Heart right ventricle (tissue), 16 donors: Measurements from ENCODE around the gene MRPL21. TPM values are rescaled to one million over a fixed set of nuclear protein-coding genes. Genes with fewer than 3 reads are reported as not detected.

Source experiments
- ATAC-seq, 8 donors: fragments of 200-7000 bp; cut with Tn5 transposase; one replicate each; pipeline ENCODE4 v1.9.1; 2020; ENCODE audit warnings: mild to moderate bottlenecking in 8 of 8, moderate library complexity in 8 of 8, moderate number of reproducible peaks in 1 of 8
- DNase-seq, 2 donors: peaks; one replicate each; pipeline ENCODE4 v3.0.0-alpha.2; 2020
- H3K27ac ChIP-seq, 10 donors: fragments of 200-600 bp; sonication (generic) in 2 of 10; one replicate each; pipeline versions ENCODE4 v1.5.0 to v1.8.0; 2020 to 2022; ENCODE audit warnings: mild to moderate bottlenecking in 3 of 10
- H3K27me3 ChIP-seq, 7 donors: fragments of 200-600 bp; one replicate each; pipeline ENCODE4 v1.8.0; 2021 to 2022; ENCODE audit warnings: mild to moderate bottlenecking in 2 of 7
- H3K36me3 ChIP-seq, 9 donors: fragments of 200-600 bp; sonication (generic) in 1 of 9; one replicate each; pipeline versions ENCODE4 v1.5.0 to v1.8.0; 2020 to 2022; ENCODE audit warnings: mild to moderate bottlenecking in 2 of 9
- H3K4me1 ChIP-seq, 9 donors: fragments of 200-600 bp; sonication (generic) in 1 of 9; one replicate each; pipeline versions ENCODE4 v1.5.0 to v1.8.0; 2020 to 2022; ENCODE audit warnings: mild to moderate bottlenecking in 4 of 9
- H3K4me3 ChIP-seq, 10 donors: fragments of 200-600 bp; sonication (generic) in 2 of 10; one replicate each; pipeline versions ENCODE4 v1.5.0 to v1.8.0; 2020 to 2022; ENCODE audit warnings: mild to moderate bottlenecking in 7 of 10, moderate library complexity in 2 of 10
- H3K9me3 ChIP-seq, 11 donors: fragments of 200-600 bp in 10 of 11; sonication (generic) in 2 of 11; one replicate each; pipeline versions ENCODE4 v1.5.0 to v1.8.0; 2013 to 2022; ENCODE audit warnings: mild to moderate bottlenecking in 2 of 11, control low read depth in 1 of 11, moderate library complexity in 1 of 11
- CTCF ChIP-seq, 9 donors: fragments of 200-600 bp; sonication (generic) in 2 of 9; IDR thresholded peaks; one replicate each; pipeline versions ENCODE4 v1.5.0 to v1.8.0; 2021 to 2022; ENCODE audit warnings: antibody characterized with exemption in 9 of 9, mild to moderate bottlenecking in 5 of 9, moderate library complexity in 1 of 9
- WGBS, 2 donors: extraction: QIAGEN DNeasy Blood & Tissue Kit; methylation state at CpG; one replicate each; pipeline ENCODE4 v1.1.7; 2013; ENCODE audit warnings: inconsistent platforms in 1 of 2; 5-methylcytosine and 5-hydroxymethylcytosine counted together
- intact Hi-C, 10 donors: fragments of 100-400 bp; cut with DNase I; formaldehyde crosslinking; loops; one replicate each; pipeline versions ENCODE4 v1.11.1 to v1.14.2; 2022
- polyA plus RNA-seq, 2 donors: library from polyadenylated mRNA; stranded (reverse); fragments of 200-250 nt; gene quantifications; one replicate each; pipeline ENCODE4 v1.2.3, GENCODE V29; 2013
- total RNA-seq, 10 donors: library from RNA; stranded (reverse); fragmentation: NEBNext Ultra II Directional in 3 of 10; extraction: Animal tissue kit (Norgen Biotek cat#: 25700) in 3 of 10; gene quantifications; one replicate each; pipeline versions ENCODE4 v1.2.1 to v1.2.4, GENCODE V29; 2021 to 2023
- donor health status: Arrhythmogenic right ventricular cardiomyopathy.
- donor health status: ischemic (EF 13 %, LVEDD 7.1; RV severe dilation, severe dysfunction).
- donor health status: healthy with polysubstance abuse.
- donor health status: DM: no; HTN: yes; CAD: no.
- donor health status: DM: no; HTN: no; CAD: no.
- donor health status: ischemic (EF 25% LVEDD 6.9; RV normal size, moderate dysfunction).
- donor health status: ischemic (EF 25% LVEDD 5.7; RV mildly dilated, moderate dysfunction).
- donor health status: healthy.
- donor health status: DM: yes; HTN: yes; CAD: no.
- donor health status: Ischemic cardiomyopathy.
- donor health status: ischemic (EF 35%, LVEDD 5.7; RV mildly dilated, moderate dysfunction).
- donor health status: nonischemic (EF 11% LVEDD 7.7; RV severe dilation, severe dysfunction).
- donor health status: DM: yes; HTN: yes; CAD: no.
- donor health status: PGD.
- donor health status: ischemic (EF 29% LVEDD 5.4; RV normal size, mild dysfunction).
- donor health status: nonischemic (EF 23%, LVEDD 6.1; RV moderate dilation, normal function).

MRPL21 gene
- total and polyA plus RNA-seq, 12 donors: 63.2 to 186 (median 106) TPM

GRCh38 chr11:68882391-68882790, 21.2 kb downstream of the MRPL21 start:
- intact Hi-C loops: no loop called here
- Histone ChIP-seq H3K9me3 (no peaks in the 10 kb centered on the region), H3K27me3 (no peaks in the 10 kb centered on the region), H3K4me1 (peaks cover 0 to 7% (median 0%) of the 10 kb centered on the region in 9 donors), H3K36me3 (no peaks in the 10 kb centered on the region), H3K4me3 (no peak overlapping the region), H3K27ac (no peak overlapping the region)
- no peak for ATAC-seq
- DNase-seq: no peak
- no peak for TF ChIP-seq CTCF (IDR thresholded peaks at IDR 0.05)
- WGBS, 2 donors: 90% methylated on average over 13 of the region's 13 CpGs

GRCh38 chr11:68881320-68881719, 22.3 kb downstream of the MRPL21 start:
- H3K27me3 ChIP-seq: no peaks in the 10 kb centered on the region
- 90 to 98% methylated on average over 2 of the region's 2 CpGs for WGBS, 2 donors
- intact Hi-C loops: no loop called here
- no peak overlapping the region for H3K4me3 ChIP-seq
- H3K9me3 ChIP-seq: no peaks in the 10 kb centered on the region
- H3K27ac ChIP-seq: no peak overlapping the region
- no peak for DNase-seq
- peaks cover 0 to 5% (median 0%) of the 10 kb centered on the region in 9 donors for H3K4me1 ChIP-seq
- no peak for TF ChIP-seq CTCF (IDR thresholded peaks at IDR 0.05)
- ATAC-seq: no peak
- H3K36me3 ChIP-seq: no peaks in the 10 kb centered on the region

GRCh38 chr11:68880851-68881250, 22.8 kb downstream of the MRPL21 start:
- H3K27me3 ChIP-seq: no peaks in the 10 kb centered on the region
- no peak for ATAC-seq
- no peaks in the 10 kb centered on the region for H3K36me3 ChIP-seq
- H3K27ac ChIP-seq: no peak overlapping the region
- H3K4me1 ChIP-seq: peaks cover 0 to under 1% (median 0%) of the 10 kb centered on the region in 9 donors
- no peaks in the 10 kb centered on the region for H3K9me3 ChIP-seq
- no peak for TF ChIP-seq CTCF (IDR thresholded peaks at IDR 0.05)
- no peak for DNase-seq
- intact Hi-C loops: no loop called here
- H3K4me3 ChIP-seq: no peak overlapping the region
- 97 to 99% methylated on average over 5 of the region's 5 CpGs for WGBS, 2 donors

GRCh38 chr11:68878022-68878421, 25.6 kb downstream of the MRPL21 start:
- no peak overlapping the region for H3K4me3 ChIP-seq
- no peak overlapping the region for H3K27ac ChIP-seq
- peaks cover 0 to 19% (median 4%) of the 10 kb centered on the region in 9 donors for H3K4me1 ChIP-seq
- 83 to 86% methylated on average over 7 of the region's 7 CpGs for WGBS, 2 donors
- no peak for TF ChIP-seq CTCF (IDR thresholded peaks at IDR 0.05)
- H3K9me3 ChIP-seq: no peaks in the 10 kb centered on the region
- ATAC-seq (no peak), DNase-seq (no peak)
- no peaks in the 10 kb centered on the region for H3K27me3 ChIP-seq
- intact Hi-C loops: loop anchor here in 1 of 10 donors (10.0 kb wide), 1 partner anchor 293 kb away; no protein-coding TSS in a partner anchor
- no peaks in the 10 kb centered on the region for H3K36me3 ChIP-seq
